Iris pigment epithelial cell (primary cell): ENCODE measurements around the gene PLXNA2.

Experiments
- DNase-seq: peaks from one replicate; pipeline ENCODE4 v3.0.0-alpha.2; 2011; ENCODE audit warnings: low read depth

PLXNA2 gene

GRCh38 chr1:208142590-208143382 is 101.4 kb downstream of the PLXNA2 start:
- no peak for DNase-seq

- no peak for DNase-seq
These were observed 102.5 kb downstream of the PLXNA2 start for GRCh38 chr1:208141610-208142192.

GRCh38 chr1:208139434-208140045 is 104.6 kb downstream of the PLXNA2 start:
- DNase-seq, result no peak

GRCh38 chr1:208137193-208137592 is 107.0 kb downstream of the PLXNA2 start:
- DNase-seq, result peak; percentile 55

GRCh38 chr1:208136459-208137182 is 107.6 kb downstream of the PLXNA2 start:
- DNase-seq, result no peak

- peak; percentile 91 for DNase-seq
These were observed 108.8 kb downstream of the PLXNA2 start for GRCh38 chr1:208135354-208135753.

GRCh38 chr1:208134491-208134890 is 109.7 kb downstream of the PLXNA2 start:
- DNase-seq, result no peak

GRCh38 chr1:208133355-208133754 is 110.8 kb downstream of the PLXNA2 start:
- DNase-seq, result no peak

GRCh38 chr1:208132287-208132882 is 111.8 kb downstream of the PLXNA2 start:
- peak; percentile 71 for DNase-seq

- DNase-seq, result no peak
These were observed 112.4 kb downstream of the PLXNA2 start for GRCh38 chr1:208131621-208132286.

- no peak for DNase-seq
These were observed 114.7 kb downstream of the PLXNA2 start for GRCh38 chr1:208129487-208129886.

GRCh38 chr1:208129060-208129459 is 115.1 kb downstream of the PLXNA2 start:
- no peak for DNase-seq

GRCh38 chr1:208127792-208128529 is 116.2 kb downstream of the PLXNA2 start:
- no peak for DNase-seq

GRCh38 chr1:208127284-208127683 is 116.9 kb downstream of the PLXNA2 start:
- DNase-seq, result no peak

GRCh38 chr1:208126108-208126507 is 118.1 kb downstream of the PLXNA2 start:
- DNase-seq, result no peak

GRCh38 chr1:208122612-208123358 is 121.4 kb downstream of the PLXNA2 start:
- DNase-seq, result no peak

- no peak for DNase-seq
These were observed 122.3 kb downstream of the PLXNA2 start for GRCh38 chr1:208121813-208122364.

- no peak for DNase-seq
These were observed 123.8 kb downstream of the PLXNA2 start for GRCh38 chr1:208120431-208120790.

GRCh38 chr1:208118841-208119606 is 125.2 kb downstream of the PLXNA2 start:
- DNase-seq, result no peak
